Measurements from ENCODE around the gene WDR48.
A peak's percentile ranks its signal among the peaks of the same experiment; 100 is the strongest.

The WDR48 gene

DNA sequence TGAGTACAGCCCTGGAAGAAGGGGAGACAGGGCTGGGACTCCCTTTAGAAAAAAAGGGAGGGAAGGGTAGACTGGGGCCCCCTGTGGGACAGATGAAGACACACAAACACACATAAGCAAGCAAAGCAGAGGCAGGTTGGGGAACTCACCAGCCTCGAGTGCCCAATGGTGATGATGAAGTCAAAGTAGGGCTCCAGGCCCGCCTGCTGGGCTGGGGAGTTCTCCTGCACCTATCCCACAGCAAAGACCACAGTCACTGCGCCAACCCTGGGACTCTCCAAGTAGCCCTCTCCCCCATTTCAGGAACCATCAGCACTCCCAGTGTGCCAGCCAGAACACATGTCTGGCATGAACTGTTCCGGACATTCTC lies 51.5 kb downstream of the WDR48 start:
- no peak for DNase-seq

GRCh38 chr3:39103791-39104552 lies 52.2 kb downstream of the WDR48 start:
- DNase-seq = no peak

DNA sequence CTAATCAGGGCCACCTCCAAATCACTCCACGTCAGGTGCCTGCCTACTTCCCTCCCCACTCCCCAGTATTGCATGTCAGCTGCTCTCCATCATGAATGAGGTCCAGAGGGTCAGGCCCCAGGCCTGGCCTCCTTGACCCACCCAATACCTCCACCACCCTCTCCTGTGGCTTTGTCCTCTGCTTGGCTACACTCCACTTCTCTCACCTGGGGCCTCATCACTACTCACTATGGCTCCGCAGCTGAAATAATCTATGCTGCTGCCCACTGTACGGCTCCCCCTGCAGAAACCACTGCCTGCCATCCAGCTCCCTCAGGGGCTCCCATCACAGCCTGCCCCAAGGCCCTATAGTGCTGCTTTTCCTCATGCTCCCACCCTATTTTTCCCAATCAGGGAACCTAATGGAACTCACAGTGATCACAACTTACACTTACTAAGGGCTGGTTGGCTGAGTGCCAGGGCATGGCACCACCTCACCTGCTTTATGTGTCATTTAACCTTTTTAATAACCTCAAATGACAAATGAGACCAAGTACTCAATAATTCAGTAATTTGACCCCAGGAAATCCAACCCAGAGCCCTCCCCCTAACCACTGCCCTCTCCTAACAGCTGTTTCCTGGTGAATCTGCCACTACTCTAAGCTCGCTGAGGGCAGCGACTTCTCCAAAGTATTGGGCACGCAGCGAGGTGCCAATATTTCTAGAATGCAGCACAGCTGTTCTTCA lies 53.3 kb downstream of the WDR48 start:
- DNase-seq = no peak

DNA sequence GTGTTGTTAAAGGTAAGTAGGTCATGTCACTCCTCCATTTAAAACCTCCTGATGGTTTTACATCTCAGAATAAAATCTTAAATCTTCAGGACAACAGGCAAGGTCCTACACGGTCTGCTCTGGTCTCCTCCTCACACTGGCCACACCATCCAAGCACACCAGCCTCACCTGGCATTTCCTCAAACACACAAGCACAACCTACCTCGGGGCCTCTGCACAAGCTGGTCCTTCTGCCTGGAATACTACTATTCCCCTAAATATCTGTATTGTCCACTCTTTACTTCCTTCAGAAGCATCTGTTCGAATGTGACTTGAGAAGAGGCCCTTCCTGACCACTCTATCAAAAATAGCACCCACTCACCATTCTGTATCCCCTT lies 53.9 kb downstream of the WDR48 start:
- no peak for DNase-seq

DNA sequence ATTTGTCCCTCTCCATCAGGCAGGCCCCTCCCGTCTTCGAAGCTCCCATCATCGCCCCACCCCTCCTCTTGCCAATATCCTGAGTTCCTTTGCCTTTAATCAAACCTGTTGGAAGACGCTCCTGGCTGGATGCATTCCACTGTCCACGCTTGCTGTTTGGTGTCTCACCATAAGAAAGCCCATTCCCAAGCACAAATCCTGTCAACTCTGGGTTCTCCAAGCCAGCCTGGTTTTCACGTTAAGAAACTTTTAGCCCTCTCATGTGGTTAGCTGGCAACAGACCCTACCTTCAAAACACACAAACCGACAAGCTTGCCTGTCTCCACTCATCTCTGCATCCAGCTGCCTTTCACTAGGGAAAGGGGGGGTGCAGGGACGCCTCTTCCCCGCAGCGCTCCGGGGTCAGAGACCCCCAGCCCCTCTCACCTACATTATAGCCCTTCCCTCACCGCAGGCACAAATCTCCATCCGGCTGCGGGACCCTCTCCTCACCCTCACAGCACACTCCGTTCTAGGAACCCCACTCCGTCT lies 54.5 kb downstream of the WDR48 start:
- DNase-seq = no peak

- DNase-seq = no peak
Observed at GRCh38 chr3:39106851-39107387, 55.1 kb downstream of the WDR48 start.

GRCh38 chr3:39107388-39108199 lies 55.8 kb downstream of the WDR48 start, which contains the start of the genes GORASP1 and TTC21A:
GORASP1 (minus strand) TSS chr3:39107627; CDS start chr3:39107541, 86 bp downstream.
TTC21A (plus strand) TSS chr3:39107680; CDS start chr3:39107838, 158 bp downstream.
- peak; percentile 35 for DNase-seq

DNA sequence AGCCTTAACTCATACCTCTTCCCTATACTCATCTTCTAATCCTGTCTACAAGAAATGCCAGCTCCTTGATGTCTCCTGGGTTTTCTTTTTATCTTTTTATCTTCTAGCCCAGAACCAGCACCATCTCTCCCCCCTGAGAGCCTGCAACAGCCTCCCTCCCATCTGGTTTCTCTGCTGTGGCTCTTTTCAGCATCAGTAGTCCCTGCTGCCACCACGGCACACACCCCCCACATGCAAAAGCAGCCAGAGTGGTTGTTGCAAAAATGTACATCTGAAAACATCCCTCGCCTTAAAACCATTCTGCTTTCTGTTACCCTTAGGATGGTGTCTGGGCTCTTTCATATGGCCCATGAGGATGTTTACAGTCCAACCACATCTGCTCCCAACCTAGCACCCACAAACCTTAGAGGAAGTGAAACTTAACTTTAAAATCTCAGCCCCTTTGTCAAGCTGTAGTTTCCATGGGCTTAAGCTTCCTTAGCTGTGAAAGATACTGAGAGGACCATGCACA lies 56.4 kb downstream of the WDR48 start:
- no peak for DNase-seq

DNA sequence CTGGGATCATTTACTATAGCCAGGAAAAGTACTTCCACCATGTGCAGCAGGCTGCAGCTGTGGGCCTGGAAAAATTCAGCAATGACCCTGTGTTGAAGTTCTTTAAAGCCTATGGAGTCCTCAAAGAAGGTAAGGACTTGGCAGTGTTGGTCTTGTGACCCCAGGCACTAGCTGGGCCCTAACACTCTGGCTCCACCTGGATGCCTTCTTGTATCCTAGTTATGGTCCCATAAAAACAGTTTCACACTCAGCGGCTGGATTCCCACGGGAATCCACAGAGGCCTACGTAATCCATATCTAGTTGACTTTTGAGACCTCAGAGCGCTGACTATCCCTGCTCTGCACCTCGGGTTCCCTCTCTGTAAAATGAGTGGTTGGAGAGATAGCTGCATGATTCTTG lies 57.3 kb downstream of the WDR48 start:
- no peak for DNase-seq

DNA sequence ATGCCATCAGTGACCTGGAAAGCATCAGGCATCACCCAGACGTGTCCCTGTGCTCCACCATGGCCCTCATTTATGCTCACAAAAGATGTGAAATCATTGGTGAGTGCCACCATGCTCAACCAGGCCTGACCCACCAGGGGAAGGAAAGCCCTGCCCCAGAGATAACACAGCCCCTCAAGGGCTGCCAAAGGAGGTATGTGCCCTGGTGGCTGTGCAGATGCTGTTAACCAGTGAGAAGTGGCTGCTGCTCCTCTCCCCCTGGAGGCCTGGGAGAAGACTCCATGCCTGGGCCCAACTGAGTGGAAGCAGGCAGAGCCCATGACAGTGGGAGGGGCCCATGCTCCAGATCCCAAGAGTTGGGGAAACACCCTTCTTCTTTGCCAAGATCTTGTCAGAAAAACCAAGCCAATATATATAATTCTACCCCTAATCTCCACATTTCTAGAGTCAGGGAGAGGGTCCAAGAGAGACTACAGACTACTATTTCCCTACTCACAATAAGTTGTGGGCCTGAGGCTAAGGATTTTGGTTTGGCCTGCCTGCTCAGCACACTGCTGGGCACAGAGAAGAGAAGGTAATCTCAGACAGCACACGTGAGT lies 58.3 kb downstream of the WDR48 start:
- no peak for DNase-seq

DNA sequence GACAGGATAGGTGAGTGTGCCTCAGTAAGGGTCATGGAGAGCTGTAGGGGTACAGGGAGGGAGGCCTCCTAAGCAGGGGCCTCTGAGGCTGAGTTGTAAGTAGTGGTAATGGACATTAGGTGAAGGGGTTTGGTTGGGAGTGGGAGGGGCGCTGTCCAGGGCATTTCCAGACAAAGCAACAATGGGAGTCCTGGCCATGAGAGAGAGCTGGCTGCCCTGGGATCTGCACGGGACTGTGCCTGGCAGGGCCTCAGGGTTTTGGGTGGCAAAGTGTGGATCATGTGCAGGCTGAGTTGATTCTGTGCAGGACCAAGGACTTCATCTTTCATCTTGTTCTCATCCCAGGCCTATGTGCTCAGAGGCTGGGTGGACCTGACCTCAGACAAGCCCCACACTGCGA lies 60.3 kb downstream of the WDR48 start:
- DNase-seq = no peak

- DNase-seq = no peak
Observed at GRCh38 chr3:39112535-39112934, 60.7 kb downstream of the WDR48 start.

- no peak for DNase-seq
Observed at GRCh38 chr3:39113291-39113690, 61.5 kb downstream of the WDR48 start.

DNA sequence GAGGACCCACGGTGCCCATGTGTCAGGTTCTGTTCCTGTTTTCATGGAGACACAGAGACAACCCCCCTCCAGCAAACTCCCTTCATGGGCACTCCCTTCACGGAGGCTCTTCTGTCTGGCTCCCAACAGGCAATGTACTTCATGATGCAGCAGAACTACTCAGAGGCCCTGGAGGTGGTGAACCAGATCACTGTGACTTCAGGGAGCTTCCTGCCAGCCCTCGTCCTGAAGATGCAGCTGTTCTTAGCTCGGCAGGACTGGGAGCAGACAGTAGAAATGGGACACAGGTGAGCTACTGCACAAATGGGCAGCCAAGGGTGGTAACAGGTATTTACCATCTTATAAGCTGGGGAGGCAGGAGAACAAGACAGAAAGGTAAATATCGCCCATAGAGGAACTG lies 62.6 kb downstream of the WDR48 start:
- DNase-seq = no peak

DNA sequence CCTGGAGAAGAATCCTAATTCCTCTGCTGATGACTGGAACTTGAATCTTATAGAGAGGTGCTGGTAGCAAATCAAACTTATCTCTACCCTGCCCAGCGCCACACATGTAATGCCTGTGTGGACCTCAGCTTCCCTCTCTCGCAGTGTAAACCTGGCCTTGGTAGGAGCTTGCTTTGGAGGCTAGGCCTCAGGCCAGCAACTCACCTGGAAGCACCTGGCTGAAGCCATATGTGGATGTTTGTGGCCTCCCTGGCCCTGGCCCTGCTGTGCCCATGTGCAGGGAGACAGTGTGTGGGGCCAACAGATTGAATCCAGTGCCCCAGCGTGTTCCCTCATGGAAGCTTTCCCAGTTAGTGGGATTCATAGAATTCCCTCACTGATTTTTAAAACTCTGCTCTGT lies 64.1 kb downstream of the WDR48 start:
- no peak for DNase-seq

- DNase-seq = no peak
Observed at GRCh38 chr3:39118079-39118478, 66.3 kb downstream of the WDR48 start.

DNA sequence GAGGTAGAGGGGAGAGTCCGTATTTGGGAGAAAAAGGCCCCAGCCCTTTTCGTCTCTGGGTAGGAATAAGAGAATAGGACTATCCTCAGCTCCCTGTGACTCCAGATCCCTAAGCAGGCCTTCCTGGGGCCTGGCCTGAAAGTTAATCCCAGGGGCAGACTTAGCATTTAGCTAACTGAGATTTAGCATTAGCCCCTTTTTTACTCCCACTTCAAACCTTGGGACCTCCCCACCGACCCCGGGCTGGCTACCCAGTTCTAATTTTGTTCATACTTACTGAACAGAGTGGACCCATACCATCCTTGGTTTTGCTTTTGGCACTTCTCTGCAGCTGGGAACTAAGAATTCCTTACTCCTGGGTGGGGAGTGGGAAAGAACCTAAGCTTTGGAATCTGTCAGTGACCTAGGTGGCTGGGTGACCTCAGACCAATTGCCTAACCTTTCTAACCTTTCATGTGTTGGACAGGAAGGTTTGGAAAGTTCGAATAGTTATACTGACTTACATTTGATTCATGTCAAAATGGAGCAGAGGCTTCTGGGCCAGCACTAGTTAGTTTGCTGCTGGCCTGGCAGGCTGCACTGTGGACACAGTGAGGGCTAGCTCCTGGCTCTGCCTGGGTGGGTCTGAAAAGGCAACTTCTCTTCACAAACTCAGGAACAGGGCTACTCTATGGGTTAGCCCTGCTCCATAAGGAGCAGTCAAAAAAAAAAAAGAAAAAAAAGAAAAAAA lies 67.3 kb downstream of the WDR48 start:
- no peak for DNase-seq

- no peak for DNase-seq
Observed at GRCh38 chr3:39121621-39122020, 69.8 kb downstream of the WDR48 start.

- DNase-seq = no peak
Observed at GRCh38 chr3:39122813-39123212, 71.0 kb downstream of the WDR48 start.

- DNase-seq = no peak
Observed at GRCh38 chr3:39124876-39125840, 73.3 kb downstream of the WDR48 start.

Measured in NCI-H446 treated with DMSO at 0.1 percent for 48 hours (cell line).